C4-2B (cell line): ENCODE data around the gene SMIM1.

ENCODE experiments used
- CTCF ChIP-seq: fragments of 450-650 bp; conservative IDR thresholded peaks from 2 replicates; pipeline ENCODE4 v1.5.1; 2017; ENCODE audit warnings: mild to moderate bottlenecking
- ZFX ChIP-seq: fragments of 450-650 bp; IDR thresholded peaks from 2 replicates; pipeline ENCODE4 v1.6.1; 2017

- TF ChIP-seq CTCF (no peak), ZFX (no peak)
Observed at GRCh38 chr1:3741566-3742438, 30.7 kb upstream of the SMIM1 start.
